Muscle of arm (tissue), 12 donors: ENCODE data around the gene GAP43. TPM values are rescaled to one million over a fixed set of nuclear protein-coding genes. Genes with fewer than 3 reads are reported as not detected.
"Not testable (repeated sequence)": the region's sequence is repeated elsewhere in the genome, so short reads cannot be mapped to it uniquely, and the experiment has no call there.

Experiments
- DNase-seq: peaks from one replicate; pipeline ENCODE4 v3.0.0-alpha.2; 2013
- polyA plus RNA-seq, 12 donors: library from polyadenylated mRNA; unstranded; fragments of 120-200 nt; gene quantifications; one replicate each; pipeline ENCODE4 v1.2.1, GENCODE V29; 2013; ENCODE audit not compliant: insufficient read length in 12 of 12

Gene GAP43
- polyA plus RNA-seq, 12 donors = 1.4 to 34.5 (median 2.3) TPM; not detected in 1

DNA sequence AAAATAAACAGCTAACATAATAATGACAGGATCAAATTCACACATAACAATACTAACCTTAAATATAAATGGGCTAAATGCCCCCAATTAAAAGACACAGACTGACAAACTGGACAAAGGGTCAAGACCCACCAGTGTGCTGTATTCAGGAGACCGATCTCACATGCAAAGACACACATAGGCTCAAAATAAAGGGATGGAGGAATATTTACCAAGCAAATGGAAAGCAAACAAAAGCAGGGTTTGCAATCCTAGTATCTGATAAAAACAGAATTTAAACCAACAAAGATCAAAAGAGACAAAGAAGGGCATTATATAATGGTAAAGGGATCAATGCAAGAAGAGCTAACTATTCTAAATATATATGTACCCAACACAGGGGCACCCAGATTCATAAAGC is 129.7 kb downstream of the GAP43 start:
- not testable (repeated sequence) for DNase-seq

DNA sequence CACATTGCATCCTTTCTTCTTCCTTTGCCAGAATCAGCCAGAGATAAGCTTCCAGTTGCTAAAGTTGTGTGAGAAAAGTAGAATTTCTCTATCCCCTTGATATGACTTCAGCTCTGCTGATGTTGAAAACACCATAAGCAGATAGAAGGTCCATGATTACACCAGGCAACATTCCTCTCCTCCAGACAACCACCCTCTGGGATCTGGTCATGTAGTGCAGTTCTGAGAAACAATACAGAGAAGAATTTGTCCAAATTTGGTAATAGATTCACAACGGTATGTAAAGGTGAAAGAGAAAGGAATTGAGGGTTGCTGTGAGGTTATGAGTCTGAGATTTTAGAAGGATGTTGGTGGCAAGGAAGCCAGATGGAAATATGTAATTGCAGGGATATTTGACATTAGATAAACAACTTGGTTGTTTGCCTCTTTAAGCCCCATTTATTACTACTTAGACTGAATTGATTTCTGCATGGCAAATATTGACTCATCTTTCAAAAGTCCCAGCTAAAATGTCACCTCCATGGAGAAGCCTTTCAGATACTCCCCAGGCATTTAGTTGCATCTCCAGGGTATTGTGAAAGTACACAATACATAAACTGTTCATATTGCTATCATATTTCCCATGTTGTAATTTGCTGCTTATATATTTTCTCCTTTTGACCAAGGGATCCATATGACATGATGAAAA is 134.9 kb downstream of the GAP43 start:
- DNase-seq = no peak

DNA sequence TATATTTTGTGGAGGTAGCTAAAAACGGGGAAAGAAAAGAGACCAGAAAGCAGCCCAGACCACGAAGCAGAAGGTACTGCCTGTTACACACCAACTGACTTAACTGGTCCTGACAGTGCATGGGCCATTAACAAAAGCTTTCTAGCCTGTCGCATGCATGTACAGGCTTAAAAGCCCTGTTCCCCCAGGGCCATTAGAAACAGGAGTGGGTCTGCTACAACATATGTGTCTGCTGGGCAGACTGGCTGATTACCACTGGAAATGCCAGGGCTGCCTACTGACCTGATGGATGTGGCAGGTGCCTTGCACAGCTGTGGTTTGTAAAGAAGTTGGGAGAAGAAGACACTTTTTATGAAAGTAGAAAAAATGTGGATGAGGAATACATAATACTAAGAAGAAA is 137.4 kb downstream of the GAP43 start:
- DNase-seq = no peak

DNA sequence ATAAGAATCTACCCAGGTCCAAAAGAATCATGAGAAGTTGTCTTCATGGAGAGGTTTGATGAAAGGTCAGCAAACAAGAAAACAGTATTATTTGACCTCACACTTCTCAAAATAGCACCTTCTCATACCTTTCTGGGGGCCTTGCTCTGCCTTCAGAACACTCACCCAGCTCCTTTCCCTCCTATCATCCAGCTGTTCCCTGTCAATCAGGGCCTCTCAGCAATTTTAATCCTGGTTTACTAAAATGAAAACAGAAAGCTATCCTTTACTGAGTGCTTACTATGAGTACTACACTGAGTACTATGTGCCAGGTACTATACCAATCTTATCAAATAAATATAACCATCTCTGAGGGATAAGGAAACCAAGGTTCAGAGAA is 138.6 kb downstream of the GAP43 start:
- no peak for DNase-seq

DNA sequence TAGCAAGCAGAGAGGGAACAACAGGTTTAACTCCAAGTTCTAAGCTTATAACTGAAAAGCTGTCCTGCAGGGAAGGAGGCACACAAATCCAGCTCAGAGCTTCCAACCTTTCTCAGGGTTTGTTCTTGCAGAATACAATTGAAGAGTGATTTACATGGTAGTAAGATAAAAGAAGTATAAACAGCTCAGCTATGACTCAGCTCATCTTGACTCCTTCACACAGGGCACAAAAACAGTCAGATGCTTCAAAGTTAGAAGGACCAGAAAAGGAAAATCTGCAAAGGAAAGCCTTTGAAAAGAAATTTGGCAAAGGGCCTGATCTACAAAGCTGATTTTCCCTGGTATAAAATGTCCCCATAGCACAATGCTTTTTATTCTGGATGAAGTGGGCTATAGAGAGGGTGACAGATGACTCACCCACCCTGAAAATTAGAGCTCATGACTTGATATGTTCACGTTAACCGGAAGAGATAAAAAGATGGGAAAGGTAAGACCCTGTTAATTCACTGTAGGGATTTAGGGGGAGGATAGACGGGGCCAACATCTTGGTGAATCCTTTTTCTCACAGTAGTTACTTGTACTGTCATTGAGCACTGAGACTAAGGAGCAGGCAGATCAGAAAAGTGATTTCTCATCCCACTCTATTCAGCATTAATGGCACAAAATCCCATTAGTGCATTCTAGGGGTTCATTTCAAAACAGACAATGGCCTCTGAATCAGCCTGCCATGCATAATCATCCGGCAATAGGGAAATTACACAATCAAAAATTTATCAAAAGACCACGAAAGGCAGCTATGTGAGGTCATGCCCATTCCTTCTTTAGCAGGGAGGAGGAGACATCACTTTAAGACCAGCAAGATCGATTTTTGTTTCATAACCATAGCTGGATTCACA is 143.5 kb downstream of the GAP43 start:
- no peak for DNase-seq

DNA sequence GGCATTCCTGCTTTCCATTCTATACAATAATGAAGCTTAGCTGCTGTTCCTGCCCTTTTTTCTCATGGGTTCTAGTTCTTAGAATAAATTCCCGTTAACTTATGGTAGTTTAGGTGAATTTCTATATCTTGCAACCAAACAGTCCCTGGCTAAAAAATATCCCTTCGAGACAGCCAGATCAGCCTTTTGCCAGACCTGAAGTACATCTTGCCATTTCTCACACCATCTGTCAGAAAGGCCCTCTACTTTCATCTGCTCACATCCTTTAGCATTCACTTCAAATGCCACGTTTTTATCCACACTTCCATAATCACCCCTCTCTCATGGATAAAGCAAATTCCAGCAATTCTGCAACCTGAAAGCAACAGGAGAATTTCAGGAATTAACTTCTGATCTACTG is 145.4 kb downstream of the GAP43 start:
- DNase-seq = no peak
